ENCODE results near the gene KIF25. TPM values are rescaled to one million over a fixed set of nuclear protein-coding genes. Genes with fewer than 3 reads are reported as not detected.

Gene KIF25
- total RNA-seq, 2 donors from 2014 or later = 0.28 to 0.82 TPM

GRCh38 chr6:167981916-167982462, 15.5 kb upstream of the KIF25 start:
- H3K36me3 ChIP-seq = no peaks in the 10 kb centered on the region
- no peak overlapping the region for H3K4me3 ChIP-seq
- H3K4me1 ChIP-seq (replicated peaks) = no peaks in the 10 kb centered on the region
- no peaks in the 10 kb centered on the region for H3K27me3 ChIP-seq (replicated peaks; ENCODE audit: insufficient read depth)
- no peak overlapping the region for H3K27ac ChIP-seq
- no peak for DNase-seq (ENCODE audit: low spot score)
- WGBS = 81% methylated on average over 7 of the region's 7 CpGs
- TF ChIP-seq CTCF (IDR thresholded peaks at IDR 0.05) (no peak), POLR2AphosphoS5 (IDR thresholded peaks at IDR 0.05) (no peak), POLR2A (IDR thresholded peaks at IDR 0.05) (no peak)
- intact Hi-C loops (cut with DNase I) = no loop called here
- no peaks in the 10 kb centered on the region for H3K9me3 ChIP-seq

GRCh38 chr6:167984144-167984719, 13.2 kb upstream of the KIF25 start:
- Histone ChIP-seq H3K4me1 (replicated peaks) (no peaks in the 10 kb centered on the region), H3K4me3 (no peak overlapping the region), H3K27me3 (replicated peaks; ENCODE audit: insufficient read depth) (no peaks in the 10 kb centered on the region), H3K9me3 (no peaks in the 10 kb centered on the region), H3K27ac (no peak overlapping the region), H3K36me3 (no peaks in the 10 kb centered on the region)
- WGBS = 92% methylated on average over 11 of the region's 11 CpGs
- intact Hi-C loops (cut with DNase I) = no loop called here
- TF ChIP-seq POLR2A (IDR thresholded peaks at IDR 0.05) = no peak
- no peak for DNase-seq (ENCODE audit: low spot score)

GRCh38 chr6:167984876-167985604, 12.4 kb upstream of the KIF25 start:
- Histone ChIP-seq H3K4me1 (replicated peaks) (no peaks in the 10 kb centered on the region), H3K36me3 (no peaks in the 10 kb centered on the region), H3K9me3 (no peaks in the 10 kb centered on the region), H3K4me3 (no peak overlapping the region), H3K27ac (no peak overlapping the region), H3K27me3 (replicated peaks; ENCODE audit: insufficient read depth) (no peaks in the 10 kb centered on the region)
- no peak for TF ChIP-seq POLR2AphosphoS5 (IDR thresholded peaks at IDR 0.05)
- intact Hi-C loops (cut with DNase I) = no loop called here
- 95% methylated on average over 13 of the region's 13 CpGs for WGBS
- DNase-seq (ENCODE audit: low spot score) = no peak

- no peaks in the 10 kb centered on the region for H3K9me3 ChIP-seq
- 95% methylated on average over 39 of the region's 39 CpGs for WGBS
- H3K4me1 ChIP-seq (replicated peaks) = no peaks in the 10 kb centered on the region
- no peak for DNase-seq (ENCODE audit: low spot score)
- no peaks in the 10 kb centered on the region for H3K36me3 ChIP-seq
- H3K27ac ChIP-seq = no peak overlapping the region
- intact Hi-C loops (cut with DNase I) = no loop called here
- no peak for TF ChIP-seq CTCF (IDR thresholded peaks at IDR 0.05)
- no peak for TF ChIP-seq POLR2AphosphoS5 (IDR thresholded peaks at IDR 0.05)
- no peak for TF ChIP-seq POLR2A (IDR thresholded peaks at IDR 0.05)
- H3K4me3 ChIP-seq = no peak overlapping the region
- no peaks in the 10 kb centered on the region for H3K27me3 ChIP-seq (replicated peaks; ENCODE audit: insufficient read depth)
Measured at GRCh38 chr6:167985911-167986595, 11.4 kb upstream of the KIF25 start.

GRCh38 chr6:167987396-167988153, 9.9 kb upstream of the KIF25 start:
- no peak for TF ChIP-seq CTCF (IDR thresholded peaks at IDR 0.05)
- TF ChIP-seq POLR2AphosphoS5 (IDR thresholded peaks at IDR 0.05) = no peak
- no peak for TF ChIP-seq POLR2A (IDR thresholded peaks at IDR 0.05)
- H3K4me3 ChIP-seq = no peak overlapping the region
- H3K9me3 ChIP-seq = no peaks in the 10 kb centered on the region
- no peaks in the 10 kb centered on the region for H3K27me3 ChIP-seq (replicated peaks; ENCODE audit: insufficient read depth)
- intact Hi-C loops (cut with DNase I) = no loop called here
- 94% methylated on average over 32 of the region's 35 CpGs for WGBS
- no peak overlapping the region for H3K27ac ChIP-seq
- H3K4me1 ChIP-seq (replicated peaks) = no peaks in the 10 kb centered on the region
- no peaks in the 10 kb centered on the region for H3K36me3 ChIP-seq
- no peak for DNase-seq (ENCODE audit: low spot score)
